Endothelial cell of umbilical vein (primary cell): ENCODE measurements around the gene RNF187. TPM values are rescaled to one million over a fixed set of nuclear protein-coding genes. Genes with fewer than 3 reads are reported as not detected.

ENCODE experiments used
- BruUV-seq: library from RNA; stranded (reverse); fragments of 400-500 nt; replicated peaks from 2 replicates; lab custom pipeline; 2021; lab: Mats Ljungman, UMichigan
- CTCF ChIA-PET: fragments of 300-600, 350-600 bp; sonication (Branson Sonifier 250); formaldehyde crosslinking; loops from one replicate; lab custom pipeline; 2021; ENCODE audit warnings: antibody characterized with exemption, inconsistent platforms; lab: Charles Lee
- POLR2A ChIA-PET: fragments of 300-600, 350-600 bp; sonication (Branson Sonifier 250); formaldehyde crosslinking; loops from one replicate; lab custom pipeline; 2021; ENCODE audit warnings: antibody characterized with exemption, inconsistent platforms; lab: Charles Lee
- DNase-seq: peaks from one replicate; pipeline ENCODE4 v3.0.0-alpha.2; 2011; ENCODE audit warnings: low read depth, low spot score
- FAIRE-seq: peaks from 2 replicates; lab custom pipeline; 2011; peaks lifted over from hg19 to GRCh38; lab: Jason Lieb, UNC
- H2AFZ ChIP-seq: 2 replicates; pipeline ENCODE4 v1.6.0; 2012; ENCODE audit warnings: low read depth, low read length, control low read depth, inconsistent platforms
- H3K27ac ChIP-seq: 2 replicates; pipeline ENCODE4 v1.5.1; 2011; ENCODE audit warnings: low read depth, mild to moderate bottlenecking, control low read depth, low read length, moderate library complexity; ENCODE audit not compliant: insufficient read depth
- H3K27me3 ChIP-seq, 2 experiments: 2 replicates each; pipeline versions ENCODE4 v1.6.0 to v1.6.1; 2011; ENCODE audit warnings: low read length in 2 of 2, mixed read lengths in 1 of 2; ENCODE audit not compliant: control insufficient read depth in 2 of 2, insufficient read depth in 2 of 2
- H3K36me3 ChIP-seq, 2 experiments: 2 replicates in 1 of 2; 3 replicates in 1 of 2; pipeline ENCODE4 v1.5.1; 2011; ENCODE audit warnings: low read length in 2 of 2, mild to moderate bottlenecking in 1 of 2, moderate library complexity in 1 of 2; ENCODE audit not compliant: control insufficient read depth in 2 of 2, insufficient read depth in 2 of 2; ENCODE audit errors: extremely low read depth in 1 of 2
- H3K4me1 ChIP-seq: 3 replicates; pipeline ENCODE4 v1.5.1; 2011; ENCODE audit warnings: mild to moderate bottlenecking, low read length; ENCODE audit not compliant: control insufficient read depth, insufficient read depth; ENCODE audit errors: extremely low read depth
- H3K4me2 ChIP-seq: 2 replicates; pipeline ENCODE4 v1.6.1; 2011; ENCODE audit warnings: low read length, control low read depth, mixed read lengths; ENCODE audit not compliant: insufficient read depth
- H3K4me3 ChIP-seq, 3 experiments: fragments of 200-600 bp in 1 of 3; sonication (generic), shearing (Covaris generic) in 1 of 3; replicated peaks in 1 of 3; 2 replicates each; pipeline ENCODE4 v1.5.1; 2011 to 2016; ENCODE audit warnings: control low read depth in 3 of 3, low read length in 3 of 3, mild to moderate bottlenecking in 2 of 3, inconsistent platforms in 1 of 3, low read depth in 1 of 3, moderate library complexity in 1 of 3; ENCODE audit not compliant: insufficient read depth in 1 of 3
- H3K79me2 ChIP-seq: 2 replicates; pipeline ENCODE4 v1.6.0; 2012; ENCODE audit warnings: low read length, inconsistent platforms; ENCODE audit not compliant: control insufficient read depth, insufficient read depth
- H3K9ac ChIP-seq: replicated peaks from 2 replicates; pipeline ENCODE3; 2011; ENCODE audit warnings: low read length, control low read depth; ENCODE audit not compliant: insufficient read depth; ENCODE audit errors: extremely low read depth
- H3K9me1 ChIP-seq: replicated peaks from 3 replicates; pipeline ENCODE4 v1.6.0; 2011; ENCODE audit warnings: mild to moderate bottlenecking, low read length; ENCODE audit not compliant: control insufficient read depth, insufficient read depth; ENCODE audit errors: extremely low read depth
- H3K9me3 ChIP-seq: replicated peaks from 2 replicates; pipeline ENCODE4 v1.5.1; 2012; ENCODE audit warnings: low read length, inconsistent platforms; ENCODE audit not compliant: control insufficient read depth, insufficient read depth
- H4K20me1 ChIP-seq: replicated peaks from 2 replicates; pipeline ENCODE3; 2011; ENCODE audit warnings: mild to moderate bottlenecking, low read length; ENCODE audit not compliant: control insufficient read depth, insufficient read depth; ENCODE audit errors: extremely low read depth
- EZH2 ChIP-seq: IDR thresholded peaks from 2 replicates; pipeline ENCODE4 v1.6.1; 2012; ENCODE audit warnings: borderline replicate concordance, low read depth, mild to moderate bottlenecking, moderate library complexity, low read length, inconsistent platforms; ENCODE audit not compliant: severe bottlenecking
- FOS ChIP-seq: IDR thresholded peaks from 2 replicates; pipeline ENCODE4 v1.6.1; 2011; ENCODE audit warnings: mild to moderate bottlenecking, low read length, moderate library complexity, borderline replicate concordance; ENCODE audit not compliant: insufficient read depth
- GATA2 ChIP-seq: IDR thresholded peaks from 2 replicates; pipeline ENCODE4 v1.7.0; 2011; ENCODE audit warnings: low read depth, mild to moderate bottlenecking, moderate library complexity, mixed read lengths, low read length; ENCODE audit not compliant: insufficient read length, insufficient read depth
- JUN ChIP-seq: IDR thresholded peaks from 2 replicates; pipeline ENCODE4 v1.6.1; 2011; ENCODE audit warnings: borderline replicate concordance, low read depth; ENCODE audit not compliant: insufficient read length, insufficient read depth
- MYC ChIP-seq: IDR thresholded peaks from one replicate; pipeline ENCODE4 v1.6.1; 2011; ENCODE audit warnings: mild to moderate bottlenecking, low read depth, low read length
- POLR2A ChIP-seq: IDR thresholded peaks from 2 replicates; pipeline ENCODE4 v1.6.1; 2012; ENCODE audit warnings: low read depth, mild to moderate bottlenecking, control low read depth, low read length
- POLR2AphosphoS5 ChIP-seq: IDR thresholded peaks from 2 replicates; pipeline ENCODE4 v1.6.1; 2012; ENCODE audit warnings: low read depth, mild to moderate bottlenecking, control low read depth, low read length, moderate library complexity; ENCODE audit not compliant: insufficient read depth
- dilution Hi-C: fragments of 300-500 bp; cut with MboI; formaldehyde crosslinking; loops from one replicate; pipeline ENCODE4 v1.15.0; 2019; ENCODE audit warnings: low sequenced_read_pairs; ENCODE audit not compliant: extremely low pct_ligation_motif_present
- intact Hi-C: fragments of 100-400 bp; cut with micrococcal nuclease; formaldehyde crosslinking; loops from one replicate; pipeline ENCODE4 v1.10.0; 2022
- polyA plus RNA-seq, 4 experiments: library from polyadenylated mRNA; depleted of rRNA in 3 of 4; stranded (reverse) in 3 of 4; unstranded in 1 of 4; fragments of >200 nt; gene quantifications; 2 replicates each; pipeline versions ENCODE4 v1.2.1 to v1.2.3, GENCODE V29; 2011 to 2012; ENCODE audit warnings: missing spikeins in 1 of 4
- total RNA-seq: library from RNA; stranded (reverse); gene quantifications from 2 replicates; pipeline ENCODE4 v1.2.3, GENCODE V29; 2021
- TF ChIP-seq, protein P1 (sequence below): IDR thresholded peaks from 2 replicates; pipeline ENCODE4 v1.6.1; 2011; ENCODE audit not compliant: insufficient read depth, insufficient read length
- TF ChIP-seq, protein P2 (sequence below), 2 donors: IDR thresholded peaks; 1 replicate in 1 of 2; 2 replicates in 1 of 2; pipeline ENCODE4 v1.5.1; 2011; ENCODE audit warnings: low read length in 2 of 2, mild to moderate bottlenecking in 2 of 2, moderate library complexity in 2 of 2, control low read depth in 1 of 2, inconsistent platforms in 1 of 2, low read depth in 1 of 2; ENCODE audit not compliant: insufficient read depth in 1 of 2; ENCODE audit errors: extremely low read depth in 1 of 2

The RNF187 gene
- total and polyA plus RNA-seq, 2 donors (not counting 3 experiments of a cell fraction or from before 2014, with no cell fraction given) = 48.0 to 86.4 TPM

DNA sequence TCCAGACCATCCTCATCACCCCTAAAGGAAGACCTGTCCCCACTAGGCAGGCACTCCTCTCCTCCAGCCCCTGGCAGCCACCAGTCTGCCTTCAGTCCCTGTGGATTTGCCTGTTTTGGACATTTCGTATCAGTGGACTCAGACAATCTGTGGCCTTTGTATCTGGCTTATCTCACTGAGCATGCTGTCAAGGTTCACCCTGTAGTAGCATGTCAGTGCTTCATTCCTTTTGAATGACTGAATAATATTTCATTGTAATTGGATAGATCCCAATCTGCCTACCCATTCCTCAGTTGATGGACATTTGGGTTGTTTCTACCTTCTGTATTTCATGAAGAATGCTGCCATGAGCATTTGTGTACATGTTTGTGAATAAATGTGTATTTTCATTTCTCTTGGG, 32.9 kb upstream of the RNF187 start:
- Histone ChIP-seq H3K9me1 (no peaks in the 10 kb centered on the region), H3K4me1 (peaks cover 14% of the 10 kb centered on the region), H3K36me3 (no peaks in the 10 kb centered on the region), H3K79me2 (no peaks in the 10 kb centered on the region), H3K9ac (no peak overlapping the region), H3K27ac (no peak overlapping the region), H4K20me1 (no peaks in the 10 kb centered on the region), H3K27me3 (no peaks in the 10 kb centered on the region), H3K9me3 (no peaks in the 10 kb centered on the region), H3K4me3 (no peak overlapping the region), H2AFZ (no peak overlapping the region), H3K4me2 (no peak overlapping the region)
- BruUV-seq = no TSS peak
- FAIRE-seq (no peak), DNase-seq (no peak)
- intact Hi-C loops (no loop called here), dilution Hi-C loops (no loop called here)
- CTCF ChIA-PET = no interaction called here
- POLR2A ChIA-PET = no interaction called here
- TF ChIP-seq EZH2 (no peak), JUN (no peak), POLR2AphosphoS5 (no peak), POLR2A (no peak)

DNA sequence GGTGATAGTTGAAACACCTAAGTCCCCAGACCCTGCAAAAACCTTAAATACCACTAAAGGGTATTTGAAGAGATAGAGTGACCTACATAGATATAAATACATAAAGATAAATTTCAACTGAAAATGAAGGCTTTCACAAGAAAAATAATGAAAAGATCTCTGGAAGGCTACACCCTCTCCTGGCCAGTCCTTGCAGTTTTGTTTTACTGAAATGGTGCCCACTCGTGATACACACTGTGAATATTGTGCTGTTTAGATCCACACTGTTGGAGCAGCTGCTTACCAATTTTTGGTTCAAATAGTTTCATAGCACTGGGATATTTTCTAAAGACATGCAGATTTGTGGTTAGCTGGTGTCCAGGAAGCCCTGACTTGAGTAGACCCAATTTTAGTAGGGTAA, 31.5 kb upstream of the RNF187 start:
- TF ChIP-seq FOS = no peak
- TF ChIP-seq MYC = no peak
- TF ChIP-seq JUN = no peak
- no peak for TF ChIP-seq POLR2AphosphoS5
- TF ChIP-seq, protein P1, sequence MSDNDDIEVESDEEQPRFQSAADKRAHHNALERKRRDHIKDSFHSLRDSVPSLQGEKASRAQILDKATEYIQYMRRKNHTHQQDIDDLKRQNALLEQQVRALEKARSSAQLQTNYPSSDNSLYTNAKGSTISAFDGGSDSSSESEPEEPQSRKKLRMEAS = no peak
- no peak for TF ChIP-seq EZH2
- TF ChIP-seq GATA2 = no peak
- TF ChIP-seq POLR2A = no peak
- TF ChIP-seq, protein P2, sequence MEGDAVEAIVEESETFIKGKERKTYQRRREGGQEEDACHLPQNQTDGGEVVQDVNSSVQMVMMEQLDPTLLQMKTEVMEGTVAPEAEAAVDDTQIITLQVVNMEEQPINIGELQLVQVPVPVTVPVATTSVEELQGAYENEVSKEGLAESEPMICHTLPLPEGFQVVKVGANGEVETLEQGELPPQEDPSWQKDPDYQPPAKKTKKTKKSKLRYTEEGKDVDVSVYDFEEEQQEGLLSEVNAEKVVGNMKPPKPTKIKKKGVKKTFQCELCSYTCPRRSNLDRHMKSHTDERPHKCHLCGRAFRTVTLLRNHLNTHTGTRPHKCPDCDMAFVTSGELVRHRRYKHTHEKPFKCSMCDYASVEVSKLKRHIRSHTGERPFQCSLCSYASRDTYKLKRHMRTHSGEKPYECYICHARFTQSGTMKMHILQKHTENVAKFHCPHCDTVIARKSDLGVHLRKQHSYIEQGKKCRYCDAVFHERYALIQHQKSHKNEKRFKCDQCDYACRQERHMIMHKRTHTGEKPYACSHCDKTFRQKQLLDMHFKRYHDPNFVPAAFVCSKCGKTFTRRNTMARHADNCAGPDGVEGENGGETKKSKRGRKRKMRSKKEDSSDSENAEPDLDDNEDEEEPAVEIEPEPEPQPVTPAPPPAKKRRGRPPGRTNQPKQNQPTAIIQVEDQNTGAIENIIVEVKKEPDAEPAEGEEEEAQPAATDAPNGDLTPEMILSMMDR (IDR thresholded peaks at IDR 0.05; ENCODE audit: extremely low read depth in 1 of 2, insufficient read depth in 1 of 2, low read depth in 1 of 2, low read length in 2 of 2) = no peak
- CTCF ChIA-PET = interaction anchor here (1.1 to 5.1 kb wide), 4 partner anchors 16 to 456 kb away, joined by 3 to 36 read pairs (median 6); partner anchors contain the start of gene RNF187
- no peak for DNase-seq

More for the DNA sequence above, 31.5 kb upstream of the RNF187 start:
- FAIRE-seq = no peak
- H3K4me1 ChIP-seq = peaks cover 18% of the 10 kb centered on the region
- no peaks in the 10 kb centered on the region for H3K79me2 ChIP-seq
- H3K9ac ChIP-seq = no peak overlapping the region
- H2AFZ ChIP-seq = no peak overlapping the region
- no peak overlapping the region for H3K27ac ChIP-seq
- no peaks in the 10 kb centered on the region for H3K9me1 ChIP-seq
- no peaks in the 10 kb centered on the region for H3K36me3 ChIP-seq
- H3K4me3 ChIP-seq = no peak overlapping the region
- no TSS peak for BruUV-seq
- POLR2A ChIA-PET = no interaction called here
- no peaks in the 10 kb centered on the region for H4K20me1 ChIP-seq
- no peaks in the 10 kb centered on the region for H3K9me3 ChIP-seq
- intact Hi-C loops (loop anchor here (5.0 kb wide), 3 partner anchors 178 to 368 kb away; partner anchors contain the start of gene MRPL55), dilution Hi-C loops (no loop called here)
- peaks cover 0 to 1% of the 10 kb centered on the region in 2 experiments for H3K27me3 ChIP-seq
- H3K4me2 ChIP-seq = no peak overlapping the region
